Measurements from ENCODE around the gene TPP1. TPM values are rescaled to one million over a fixed set of nuclear protein-coding genes. Genes with fewer than 3 reads are reported as not detected.

TPP1 gene
- polyA plus RNA-seq, 2 of the 4 experiments (the other 2 are of a cell fraction): 41.6 to 53.2 TPM

- Histone ChIP-seq H3K27ac (no peak overlapping the region), H3K4me3 (no peak overlapping the region), H3K4me2 (no peak overlapping the region), H3K9me3 (no peaks in the 10 kb centered on the region), H3K4me1 (no peaks in the 10 kb centered on the region)
- WGBS (ENCODE audit: missing lambda C conversion rate): 86% methylated on average over 7 of the region's 9 CpGs
- CTCF ChIA-PET: interaction anchor here (1.2 kb wide), 1 partner anchor 29 kb away, joined by 4 read pairs; the partner anchor contains the start of gene MRPL17
- ATAC-seq (no peak), DNase-seq (ENCODE audit: low read depth in 1 of 2, low spot score in 1 of 2) (no peak), FAIRE-seq (no peak)
- POLR2A ChIA-PET: no interaction called here
- TF ChIP-seq MAFK (IDR thresholded peaks at IDR 0.05; ENCODE audit: partially characterized antibody) (no peak), POLR2A (IDR thresholded peaks at IDR 0.05; ENCODE audit: low read length) (no peak), GATA3 (IDR thresholded peaks at IDR 0.05; ENCODE audit: borderline replicate concordance) (no peak), RCOR1 (IDR thresholded peaks at IDR 0.05; ENCODE audit: low read depth, low read length) (no peak), SREBF2 (IDR thresholded peaks at IDR 0.05) (no peak), RNF2 (IDR thresholded peaks at IDR 0.05; ENCODE audit: borderline replicate concordance, low read depth) (no peak), ZFP36 (IDR thresholded peaks at IDR 0.05; ENCODE audit: borderline replicate concordance, partially characterized antibody) (no peak), HMGXB4 (CRISPR knock-in tag; IDR thresholded peaks at IDR 0.05; ENCODE audit: borderline replicate concordance) (no peak), EHF (CRISPR knock-in tag; IDR thresholded peaks at IDR 0.05) (no peak), CBX8 (IDR thresholded peaks at IDR 0.05) (no peak), CHD2 (IDR thresholded peaks at IDR 0.05; ENCODE audit: low read length, partially characterized antibody) (no peak), HDAC2 (IDR thresholded peaks at IDR 0.05) (no peak), EP300 (IDR thresholded peaks at IDR 0.05) (no peak)
Measured at GRCh38 chr11:6654281-6655019, 35.2 kb upstream of the TPP1 start.

- no peak for ATAC-seq
- no peak overlapping the region for H3K4me2 ChIP-seq
- POLR2A ChIA-PET: interaction anchor here (0.6 kb wide), 1 partner anchor 173 kb away, joined by 3 read pairs; the partner anchor contains the start of genes ARFIP2 and TIMM10B
- CTCF ChIA-PET: interaction anchor here (1.2 to 1.3 kb wide), 2 partner anchors 30 to 275 kb away, joined by 4 read pairs; partner anchors contain the start of gene MRPL17
- WGBS (ENCODE audit: missing lambda C conversion rate): 82% methylated on average over 2 of the region's 2 CpGs
- DNase-seq (ENCODE audit: low read depth in 1 of 2, low spot score in 1 of 2): no peak
- H3K9me3 ChIP-seq: no peaks in the 10 kb centered on the region
- FAIRE-seq: no peak
- no peak for TF ChIP-seq ZC3H11A (IDR thresholded peaks at IDR 0.05)
- TF ChIP-seq CHD2 (IDR thresholded peaks at IDR 0.05; ENCODE audit: low read length, partially characterized antibody): no peak
- TF ChIP-seq MAX (IDR thresholded peaks at IDR 0.05): no peak
- no peak for TF ChIP-seq RARB (CRISPR knock-in tag; IDR thresholded peaks at IDR 0.05)
- no peak for TF ChIP-seq ELK1 (IDR thresholded peaks at IDR 0.05; ENCODE audit: low read depth, low read length)
- TF ChIP-seq GATA3 (IDR thresholded peaks at IDR 0.05; ENCODE audit: borderline replicate concordance): no peak
- TF ChIP-seq NR3C1 (IDR thresholded peaks at IDR 0.05): no peak
- TF ChIP-seq TFCP2L1 (CRISPR knock-in tag; IDR thresholded peaks at IDR 0.05): no peak
- TF ChIP-seq BCL3 (IDR thresholded peaks at IDR 0.05): no peak
- no peak for TF ChIP-seq CTCF (IDR thresholded peaks at IDR 0.05)
- no peak for TF ChIP-seq HOXB5 (CRISPR knock-in tag; IDR thresholded peaks at IDR 0.05)
- TF ChIP-seq HEYL (CRISPR knock-in tag; IDR thresholded peaks at IDR 0.05): no peak
- no peak for TF ChIP-seq EHMT2 (IDR thresholded peaks at IDR 0.05; ENCODE audit: low read depth)
- no peak for TF ChIP-seq JUN (IDR thresholded peaks at IDR 0.05)
- TF ChIP-seq RNF2 (IDR thresholded peaks at IDR 0.05; ENCODE audit: borderline replicate concordance, low read depth): no peak
- no peak for TF ChIP-seq NFE2L2 (conservative IDR thresholded peaks at IDR 0.05; ENCODE audit: low read length)
- no peaks in the 10 kb centered on the region for H3K4me1 ChIP-seq
- no peak overlapping the region for H3K27ac ChIP-seq
- H3K4me3 ChIP-seq: no peak overlapping the region
Measured at GRCh38 chr11:6653656-6654055, 34.4 kb upstream of the TPP1 start.
